Activated effector memory CD4-positive, alpha-beta T cell treated with anti-CD3 and anti-CD28 coated beads, Interleukin-2, amount 50 U/mL, for 16 hours (primary cell): Measurements from ENCODE around the gene IL17RC.

Experiments used
- DNase-seq: peaks from one replicate; pipeline ENCODE4 v3.0.0-alpha.2; 2020

Gene IL17RC

DNA sequence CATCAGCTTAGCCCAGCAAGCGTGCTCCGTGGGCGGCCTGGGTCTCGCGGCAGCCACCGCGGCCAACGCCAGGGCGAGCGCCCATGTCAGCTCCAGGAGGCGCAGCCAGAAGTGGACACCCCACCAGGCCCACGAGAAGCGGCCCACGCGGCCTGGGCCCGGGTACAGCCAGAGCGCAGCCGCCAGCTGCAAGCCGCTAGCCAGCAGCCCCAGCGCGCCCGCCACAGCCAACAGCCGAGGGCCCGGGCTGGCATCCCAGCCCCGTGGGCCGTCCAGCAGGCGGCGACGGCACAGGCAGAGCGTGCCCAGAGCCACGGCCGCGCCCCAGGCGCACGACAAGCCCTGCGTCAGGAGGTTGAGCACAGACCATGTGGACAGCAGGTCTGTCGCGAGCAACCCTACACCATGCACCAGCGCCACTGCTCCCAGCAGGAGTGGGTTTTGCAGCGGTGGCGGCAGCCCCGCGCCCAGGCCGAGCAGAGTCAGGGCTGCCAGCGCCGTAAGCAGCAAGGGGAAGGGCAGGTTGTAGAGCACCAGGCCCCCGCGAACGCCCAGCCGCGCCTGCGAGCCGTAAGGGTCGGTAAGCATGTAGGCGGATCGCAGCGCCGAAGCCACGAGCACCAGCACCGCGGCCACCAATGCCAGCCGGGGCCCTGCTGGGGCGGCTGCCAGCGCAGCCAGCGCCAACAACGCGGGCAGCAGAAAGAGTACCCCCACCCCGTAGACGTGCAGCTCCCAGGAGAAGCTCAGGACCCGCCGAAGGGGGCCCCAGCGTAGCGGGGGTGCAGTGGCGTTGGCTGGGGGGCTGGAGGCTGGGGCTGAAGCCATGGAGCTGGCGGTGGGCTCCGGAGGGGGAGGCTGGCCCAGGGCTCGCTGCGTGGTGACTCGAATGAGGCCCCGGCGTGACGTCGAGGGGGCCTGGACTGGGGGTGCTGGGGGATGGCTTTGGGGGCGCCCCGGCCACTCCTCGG, 30.4 kb downstream of the IL17RC start:
- DNase-seq, result peak; percentile 37

- DNase-seq, result peak; percentile 50
Observed at GRCh38 chr3:9948586-9948985, 31.7 kb downstream of the IL17RC start.

DNA sequence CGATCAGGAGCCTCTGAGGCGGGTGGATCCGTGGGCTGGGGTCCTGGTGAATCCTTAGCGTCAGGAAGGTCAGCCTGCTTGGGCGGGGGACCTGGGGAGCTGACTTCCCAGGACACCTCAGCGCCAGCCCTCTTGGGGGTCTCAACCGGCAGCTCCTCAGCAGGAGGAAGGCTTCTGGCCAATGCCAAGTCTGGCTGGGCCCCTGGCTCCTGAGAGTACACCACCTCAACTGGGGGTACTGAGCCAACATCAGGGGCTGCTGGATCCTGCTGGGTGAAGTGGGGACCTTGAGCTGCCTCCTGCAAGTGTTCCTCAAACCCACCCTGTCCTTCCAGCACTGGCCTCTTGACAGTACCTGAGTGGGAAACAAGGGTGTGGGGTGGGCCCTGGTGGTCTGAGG, 32.2 kb downstream of the IL17RC start:
- no peak for DNase-seq

DNA sequence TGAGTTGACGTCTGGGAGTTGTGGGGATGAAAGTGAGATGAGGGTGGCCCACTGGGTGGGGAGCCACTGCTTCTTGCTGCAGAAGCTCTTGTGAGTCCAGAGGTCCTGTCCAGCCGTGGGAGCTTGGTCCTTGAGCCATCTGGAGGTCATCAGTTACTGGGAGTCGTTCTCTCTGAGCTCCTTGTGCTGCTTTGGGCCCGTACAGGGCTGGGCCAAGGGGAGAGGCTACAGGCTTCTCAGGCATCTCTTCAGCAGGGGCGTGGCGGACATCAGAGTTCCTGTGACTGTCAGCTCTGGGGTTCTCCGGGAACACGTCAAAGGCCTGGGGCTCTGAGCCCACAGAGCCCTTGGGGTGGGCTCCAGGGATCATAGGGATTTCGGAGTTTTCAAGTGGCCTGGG, 32.7 kb downstream of the IL17RC start:
- no peak for DNase-seq

DNA sequence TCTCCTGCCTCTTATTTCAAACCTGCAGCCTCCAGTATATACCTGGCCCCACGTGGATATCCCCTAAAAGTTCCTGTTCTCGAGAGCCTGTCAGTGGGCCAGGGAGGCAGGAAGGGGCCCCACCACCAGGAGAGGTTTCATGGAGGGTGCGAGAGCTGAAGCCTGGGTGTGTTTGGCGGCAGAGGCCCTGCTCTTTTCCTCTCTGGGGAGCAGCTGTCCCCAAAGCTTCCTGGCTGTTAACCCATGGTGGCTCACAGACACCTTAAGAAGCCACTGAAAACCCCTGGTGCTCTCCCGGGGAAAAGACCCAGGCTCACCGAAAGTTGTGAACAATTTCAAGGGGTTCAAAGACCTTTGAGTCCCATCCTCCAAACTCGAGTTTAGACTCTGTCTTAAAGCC, 34.2 kb downstream of the IL17RC start:
- no peak for DNase-seq

- DNase-seq, result no peak
Observed at GRCh38 chr3:9951598-9951961, 34.7 kb downstream of the IL17RC start.

GRCh38 chr3:9951962-9952805, 35.3 kb downstream of the IL17RC start, which contains the start of gene PRRT3:
Gene PRRT3 (minus strand): TSS chr3:9952408. CDS start chr3:9950115, 2,293 bp downstream.
- peak; percentile 85 for DNase-seq

DNA sequence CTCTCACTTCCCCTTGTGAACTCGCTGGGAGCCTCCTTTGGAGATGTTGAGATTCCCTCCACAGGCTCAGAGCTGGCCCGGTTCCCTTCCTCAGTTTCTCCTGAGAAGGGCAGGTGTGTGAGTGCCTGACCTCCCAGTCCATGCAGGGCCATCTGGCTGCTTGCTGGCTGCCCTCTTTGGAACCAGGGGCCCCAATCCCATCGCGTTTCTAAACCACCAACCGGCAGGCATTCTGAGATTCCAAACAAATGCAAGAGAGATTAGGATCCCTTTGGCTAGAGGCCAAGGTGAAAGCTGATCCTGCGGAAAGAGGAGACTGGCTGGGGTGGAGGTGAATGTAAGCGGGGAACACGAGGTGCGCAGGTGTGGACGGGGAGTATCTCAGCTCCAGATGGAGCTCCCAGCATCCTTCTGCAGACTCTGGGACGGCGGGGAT, 38.2 kb downstream of the IL17RC start:
- peak; percentile 37 for DNase-seq

- DNase-seq, result peak; percentile 34
Observed at GRCh38 chr3:9955611-9956352, 38.9 kb downstream of the IL17RC start.

- no peak for DNase-seq
Observed at GRCh38 chr3:9957214-9957613, 40.3 kb downstream of the IL17RC start.

GRCh38 chr3:9965200-9965875, 48.4 kb downstream of the IL17RC start:
- DNase-seq, result peak; percentile 27

GRCh38 chr3:9966841-9967240, 49.9 kb downstream of the IL17RC start:
- no peak for DNase-seq

GRCh38 chr3:9969632-9970019, 52.7 kb downstream of the IL17RC start:
- peak; percentile 45 for DNase-seq

DNA sequence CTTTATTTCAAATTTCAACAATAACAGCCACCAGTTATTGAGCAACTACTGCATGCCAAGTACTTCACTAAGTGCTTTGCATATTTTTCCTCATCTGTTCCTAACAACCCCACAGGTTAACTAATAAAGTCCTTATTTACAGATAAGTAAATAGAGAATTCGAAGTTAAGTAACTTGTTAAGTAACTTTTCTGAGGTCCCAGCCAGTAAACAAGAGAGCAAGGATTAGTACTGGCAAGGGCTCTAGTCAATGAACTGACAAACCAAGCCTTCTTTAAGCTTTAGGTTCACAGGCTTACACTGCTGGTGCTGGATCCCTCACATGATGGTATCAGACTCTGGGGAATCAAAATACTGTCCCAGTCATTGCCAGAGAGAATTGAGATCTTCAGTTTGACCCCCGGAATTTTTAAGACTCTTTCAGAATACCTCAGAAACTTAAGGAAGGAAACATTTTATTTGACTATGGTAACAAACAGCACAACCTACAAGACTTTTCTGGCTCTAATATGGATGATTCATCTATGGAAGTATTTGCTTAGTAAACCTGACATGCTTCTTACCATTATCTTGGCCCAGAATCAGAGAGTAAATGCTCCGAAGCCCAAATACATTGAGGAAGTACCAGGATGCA, 53.2 kb downstream of the IL17RC start:
- DNase-seq, result no peak

- peak; percentile 54 for DNase-seq
Observed at GRCh38 chr3:9976721-9977709, 60.1 kb downstream of the IL17RC start.

DNA sequence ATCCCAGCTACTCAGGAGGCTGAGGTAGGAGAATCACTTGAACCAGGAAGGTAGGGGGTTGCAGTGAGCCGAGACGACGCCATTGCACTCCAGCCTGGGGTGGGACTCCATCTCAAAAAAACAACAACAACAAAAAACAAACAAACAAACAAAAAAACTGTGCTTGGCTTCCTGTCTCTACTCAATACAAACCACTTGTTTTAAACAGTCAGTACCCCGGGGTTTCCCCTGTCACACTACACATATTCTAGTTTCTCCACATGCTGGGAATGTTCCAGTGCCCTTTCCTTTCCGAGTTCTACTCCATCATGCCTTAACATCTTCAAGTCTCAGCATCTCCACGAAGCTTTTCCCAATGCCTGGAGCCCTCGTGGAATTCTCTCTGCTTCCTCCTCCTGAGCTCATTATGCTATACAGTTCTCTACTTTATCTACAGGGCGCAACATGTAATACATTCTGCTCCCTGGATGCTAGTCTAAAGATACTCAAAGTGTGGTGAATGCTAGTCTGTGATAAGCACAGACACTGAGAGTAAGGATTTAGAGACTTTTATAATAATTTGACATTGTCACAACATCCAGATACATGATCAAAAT, 61.9 kb downstream of the IL17RC start:
- DNase-seq, result no peak

GRCh38 chr3:9980251-9980650, 63.4 kb downstream of the IL17RC start:
- DNase-seq, result no peak
